ENCODE data around the gene DUSP7. TPM values are rescaled to one million over a fixed set of nuclear protein-coding genes. Genes with fewer than 3 reads are reported as not detected.
A peak's percentile ranks its signal among the peaks of the same experiment; 100 is the strongest.

The DUSP7 gene
- total RNA-seq, 2 experiments from 2014 or later = 4.8 to 5.2 TPM

GRCh38 chr3:52049503-52049902 is 6.9 kb downstream of the DUSP7 start:
- intact Hi-C loops (cut with DNase I, micrococcal nuclease) = no loop called here
- Histone ChIP-seq H3K27me3 (ENCODE audit: control insufficient read depth in 1 of 2, insufficient read depth in 2 of 2, low read length in 2 of 2) (no peaks in the 10 kb centered on the region), H3K36me3 (ENCODE audit: insufficient read depth, low read length) (peaks cover 46% of the 10 kb centered on the region), H3K27ac (ENCODE audit: low read depth in 1 of 2, low read length in 2 of 2) (peak overlapping the region; percentile 16 to 44), H3K9me3 (ENCODE audit: control insufficient read depth in 1 of 2, insufficient read depth in 1 of 2, low read length in 2 of 2) (no peaks in the 10 kb centered on the region), H3K4me3 (ENCODE audit: low read length) (no peak overlapping the region), H3K4me1 (ENCODE audit: insufficient read depth, low read length) (peaks cover 89% of the 10 kb centered on the region)
- Mint-ChIP-seq H3K9me3 (no peaks in the 10 kb centered on the region), H3K4me3 (no peak overlapping the region), H3K27me3 (no peaks in the 10 kb centered on the region), H3K4me1 (ENCODE audit: low read depth) (peaks cover 69% of the 10 kb centered on the region), H3K27ac (peak overlapping the region; percentile 76), H3K36me3 (ENCODE audit: low read depth) (peaks cover 61% of the 10 kb centered on the region)
- TF ChIP-seq, protein P1, sequence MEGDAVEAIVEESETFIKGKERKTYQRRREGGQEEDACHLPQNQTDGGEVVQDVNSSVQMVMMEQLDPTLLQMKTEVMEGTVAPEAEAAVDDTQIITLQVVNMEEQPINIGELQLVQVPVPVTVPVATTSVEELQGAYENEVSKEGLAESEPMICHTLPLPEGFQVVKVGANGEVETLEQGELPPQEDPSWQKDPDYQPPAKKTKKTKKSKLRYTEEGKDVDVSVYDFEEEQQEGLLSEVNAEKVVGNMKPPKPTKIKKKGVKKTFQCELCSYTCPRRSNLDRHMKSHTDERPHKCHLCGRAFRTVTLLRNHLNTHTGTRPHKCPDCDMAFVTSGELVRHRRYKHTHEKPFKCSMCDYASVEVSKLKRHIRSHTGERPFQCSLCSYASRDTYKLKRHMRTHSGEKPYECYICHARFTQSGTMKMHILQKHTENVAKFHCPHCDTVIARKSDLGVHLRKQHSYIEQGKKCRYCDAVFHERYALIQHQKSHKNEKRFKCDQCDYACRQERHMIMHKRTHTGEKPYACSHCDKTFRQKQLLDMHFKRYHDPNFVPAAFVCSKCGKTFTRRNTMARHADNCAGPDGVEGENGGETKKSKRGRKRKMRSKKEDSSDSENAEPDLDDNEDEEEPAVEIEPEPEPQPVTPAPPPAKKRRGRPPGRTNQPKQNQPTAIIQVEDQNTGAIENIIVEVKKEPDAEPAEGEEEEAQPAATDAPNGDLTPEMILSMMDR (IDR thresholded peaks at IDR 0.05) = no peak
- ChIA-PET POLR2A (no interaction called here), CTCF (no interaction called here)
- ATAC-seq (ENCODE audit: poor library complexity) = no peak
- DNase-seq = no peak

- peaks cover 80% of the 10 kb centered on the region for H3K4me1 ChIP-seq (ENCODE audit: insufficient read depth, low read length)
- POLR2A ChIA-PET = interaction anchor here (0.8 kb wide), 1 partner anchor 8 kb away, joined by 3 read pairs; no protein-coding TSS in a partner anchor
- DNase-seq (no peak), ATAC-seq (ENCODE audit: poor library complexity) (no peak)
- H3K9me3 ChIP-seq (ENCODE audit: control insufficient read depth in 1 of 2, insufficient read depth in 1 of 2, low read length in 2 of 2) = no peaks in the 10 kb centered on the region
- H3K36me3 ChIP-seq (ENCODE audit: insufficient read depth, low read length) = peaks cover 46% of the 10 kb centered on the region
- no peaks in the 10 kb centered on the region for H3K27me3 Mint-ChIP-seq
- H3K9me3 Mint-ChIP-seq = no peaks in the 10 kb centered on the region
- H3K27ac ChIP-seq (ENCODE audit: low read depth in 1 of 2, low read length in 2 of 2) = no peak overlapping the region
- no peak overlapping the region for H3K4me3 Mint-ChIP-seq
- H3K27me3 ChIP-seq (ENCODE audit: control insufficient read depth in 1 of 2, insufficient read depth in 2 of 2, low read length in 2 of 2) = no peaks in the 10 kb centered on the region
- CTCF ChIA-PET = interaction anchor here (0.6 kb wide), 1 partner anchor 87 kb away, joined by 4 read pairs; no protein-coding TSS in a partner anchor
- intact Hi-C loops (cut with DNase I, micrococcal nuclease) = no loop called here
- peaks cover 41% of the 10 kb centered on the region for H3K36me3 Mint-ChIP-seq (ENCODE audit: low read depth)
- H3K4me3 ChIP-seq (ENCODE audit: low read length) = no peak overlapping the region
- H3K27ac Mint-ChIP-seq = no peak overlapping the region
- H3K4me1 Mint-ChIP-seq (ENCODE audit: low read depth) = peaks cover 48% of the 10 kb centered on the region
- TF ChIP-seq, protein P1 (IDR thresholded peaks at IDR 0.05) = no peak
Measured at GRCh38 chr3:52047295-52047960, 8.9 kb downstream of the DUSP7 start.

DNA sequence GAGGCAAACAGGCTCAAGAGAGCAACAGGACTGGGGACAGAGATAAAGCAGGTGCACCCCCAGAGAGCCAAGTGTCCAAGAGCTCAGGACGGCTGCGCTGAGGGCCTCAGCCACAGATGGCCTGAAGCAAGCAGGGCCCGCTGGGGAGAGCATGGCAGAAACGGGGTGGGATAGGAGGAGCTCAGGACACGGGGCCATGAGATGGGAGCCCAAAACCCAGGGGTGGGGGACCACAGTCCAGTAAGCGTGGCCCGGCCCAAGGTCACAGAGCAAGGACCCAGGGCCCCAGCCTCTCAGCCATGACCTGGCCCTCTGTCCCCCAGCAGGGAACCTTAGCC is 9.5 kb downstream of the DUSP7 start:
- Mint-ChIP-seq H3K27me3 (no peaks in the 10 kb centered on the region), H3K9me3 (no peaks in the 10 kb centered on the region), H3K4me1 (ENCODE audit: low read depth) (peaks cover 46% of the 10 kb centered on the region), H3K27ac (peak overlapping the region; percentile 59), H3K4me3 (no peak overlapping the region), H3K36me3 (ENCODE audit: low read depth) (peaks cover 35% of the 10 kb centered on the region)
- Histone ChIP-seq H3K27me3 (ENCODE audit: control insufficient read depth in 1 of 2, insufficient read depth in 2 of 2, low read length in 2 of 2) (no peaks in the 10 kb centered on the region), H3K27ac (ENCODE audit: low read depth in 1 of 2, low read length in 2 of 2) (no peak overlapping the region), H3K9me3 (ENCODE audit: control insufficient read depth in 1 of 2, insufficient read depth in 1 of 2, low read length in 2 of 2) (no peaks in the 10 kb centered on the region), H3K4me3 (ENCODE audit: low read length) (no peak overlapping the region), H3K36me3 (ENCODE audit: insufficient read depth, low read length) (peaks cover 44% of the 10 kb centered on the region), H3K4me1 (ENCODE audit: insufficient read depth, low read length) (peaks cover 74% of the 10 kb centered on the region)
- CTCF ChIA-PET = no interaction called here
- DNase-seq (no peak), ATAC-seq (ENCODE audit: poor library complexity) (no peak)
- POLR2A ChIA-PET = interaction anchor here (1.0 kb wide), 1 partner anchor 10 kb away, joined by 3 read pairs; no protein-coding TSS in a partner anchor
- TF ChIP-seq, protein P1 (IDR thresholded peaks at IDR 0.05) = no peak
- intact Hi-C loops (cut with DNase I, micrococcal nuclease) = no loop called here
